ENCODE data around the gene UNC79.

- TF ChIP-seq ZZZ3 (IDR thresholded peaks at IDR 0.05; ENCODE audit: control insufficient read depth, insufficient read length, low read depth): no peak
- TF ChIP-seq MAX (IDR thresholded peaks at IDR 0.05; ENCODE audit: low read depth, low read length): no peak
- TF ChIP-seq MXI1 (IDR thresholded peaks at IDR 0.05; ENCODE audit: low read depth, low read length): no peak
- TF ChIP-seq NKRF (conservative IDR thresholded peaks at IDR 0.05): no peak
- TF ChIP-seq HDAC6 (IDR thresholded peaks at IDR 0.05; ENCODE audit: unreplicated experiment): no peak
- TF ChIP-seq CTCF (IDR thresholded peaks at IDR 0.05 in 2 of 3, conservative IDR thresholded peaks at IDR 0.05 in 1 of 3; ENCODE audit: control insufficient read depth in 2 of 3, extremely low read depth in 1 of 3, insufficient read depth in 1 of 3, low read depth in 3 of 3, low read length in 3 of 3): no peak
- TF ChIP-seq EP300 (IDR thresholded peaks at IDR 0.05; ENCODE audit: borderline replicate concordance in 1 of 2, control insufficient read depth in 1 of 2, low read depth in 2 of 2, low read length in 2 of 2): no peak
- no peak for TF ChIP-seq EZH2 (IDR thresholded peaks at IDR 0.05; ENCODE audit: borderline replicate concordance, control insufficient read depth, low read depth, low read length)
- TF ChIP-seq POLR2A (IDR thresholded peaks at IDR 0.05; ENCODE audit: low read depth, low read length): no peak
These were observed 317.7 kb downstream of the UNC79 start for GRCh38 chr14:93748208-93749075.
